B cell (primary cell): ENCODE measurements around the gene GGA3.

Experiments used
- CTCF ChIP-seq: fragments of 200-600 bp; IDR thresholded peaks from one replicate; pipeline ENCODE4 v1.8.0; 2022; ENCODE audit warnings: antibody characterized with exemption, mild to moderate bottlenecking
- EZH2 ChIP-seq: IDR thresholded peaks from 2 replicates; pipeline ENCODE4 v1.6.1; 2012; ENCODE audit warnings: borderline replicate concordance, low read depth, mild to moderate bottlenecking, moderate library complexity, low read length; ENCODE audit not compliant: insufficient read depth, poor library complexity, severe bottlenecking

GRCh38 chr17:75244133-75244866, 17.1 kb downstream of the GGA3 start:
- no peak for TF ChIP-seq CTCF
- no peak for TF ChIP-seq EZH2
